SK-N-SH treated with all-trans-retinoic acid at 6 μM for 48 hours (cell line): ENCODE data around the gene DYNC2H1.

Experiments used
- ARNTL ChIP-seq: fragments of 450-650 bp; formaldehyde crosslinking; IDR thresholded peaks from 2 replicates; pipeline ENCODE4 v1.5.0; 2020; ENCODE audit warnings: low read depth, mild to moderate bottlenecking, moderate library complexity, borderline replicate concordance
- CREB5 ChIP-seq: fragments of 250-450 bp; sonication (Bioruptor Pico); IDR thresholded peaks from 2 replicates; pipeline ENCODE4 v1.5.1; 2020; ENCODE audit warnings: low read depth, mild to moderate bottlenecking, moderate library complexity
- CSRNP3 ChIP-seq: fragments of 250-450 bp; sonication (Bioruptor Pico); IDR thresholded peaks from 2 replicates; pipeline ENCODE4 v1.5.1; 2021; ENCODE audit warnings: mild to moderate bottlenecking, moderate library complexity
- GLIS3 ChIP-seq: fragments of 250-450 bp; sonication (Bioruptor Pico); IDR thresholded peaks from 2 replicates; pipeline ENCODE4 v1.5.0; 2020; ENCODE audit warnings: mild to moderate bottlenecking, moderate library complexity
- PATZ1 ChIP-seq: fragments of 250-450 bp; sonication (Bioruptor Pico); IDR thresholded peaks from 2 replicates; pipeline ENCODE4 v1.8.0; 2020; ENCODE audit warnings: mild to moderate bottlenecking, moderate library complexity, borderline replicate concordance
- POU6F1 ChIP-seq: fragments of 250-450 bp; sonication (Bioruptor Pico); IDR thresholded peaks from 2 replicates; pipeline ENCODE4 v1.8.0; 2021; ENCODE audit warnings: low read depth, mild to moderate bottlenecking, moderate library complexity, borderline replicate concordance
- PPARA ChIP-seq: fragments of 250-450 bp; sonication (Bioruptor Pico); IDR thresholded peaks from 2 replicates; pipeline ENCODE4 v1.5.0; 2020; ENCODE audit warnings: mild to moderate bottlenecking, borderline replicate concordance
- RARB ChIP-seq: fragments of 250-450 bp; sonication (Bioruptor Pico); IDR thresholded peaks from 2 replicates; pipeline ENCODE4 v1.8.0; 2021; ENCODE audit warnings: mild to moderate bottlenecking, moderate library complexity
- SNAI2 ChIP-seq: fragments of 250-450 bp; sonication (Bioruptor Pico); IDR thresholded peaks from 2 replicates; pipeline ENCODE4 v1.5.0; 2020; ENCODE audit warnings: mild to moderate bottlenecking, moderate library complexity
- TOX ChIP-seq: fragments of 250-450 bp; sonication (Bioruptor Pico); IDR thresholded peaks from 2 replicates; pipeline ENCODE4 v1.8.0; 2021; ENCODE audit warnings: mild to moderate bottlenecking, moderate library complexity, borderline replicate concordance
- TSHZ2 ChIP-seq: fragments of 250-450 bp; sonication (Bioruptor Pico); IDR thresholded peaks from 2 replicates; pipeline ENCODE4 v1.5.0; 2020; ENCODE audit warnings: mild to moderate bottlenecking, moderate library complexity
- ZFP3 ChIP-seq: fragments of 250-450 bp; sonication (Bioruptor Pico); IDR thresholded peaks from 2 replicates; pipeline ENCODE4 v1.5.0; 2020; ENCODE audit warnings: mild to moderate bottlenecking, moderate library complexity
- ZFP30 ChIP-seq: fragments of 450-650 bp; formaldehyde crosslinking; IDR thresholded peaks from 2 replicates; pipeline ENCODE4 v1.5.0; 2022; ENCODE audit warnings: mild to moderate bottlenecking, moderate library complexity
- ZNF565 ChIP-seq: fragments of 450-650 bp; formaldehyde crosslinking; conservative IDR thresholded peaks from 2 replicates; pipeline ENCODE4 v1.5.0; 2020; ENCODE audit warnings: low read depth, mild to moderate bottlenecking, moderate library complexity

GRCh38 chr11:103295704-103296103 is 186.5 kb downstream of the DYNC2H1 start:
- TF ChIP-seq ZFP3 (CRISPR knock-in tag), result no peak
- no peak for TF ChIP-seq GLIS3 (CRISPR knock-in tag)
- TF ChIP-seq PPARA, result no peak
- no peak for TF ChIP-seq ZFP30
- TF ChIP-seq CREB5 (CRISPR knock-in tag), result no peak
- no peak for TF ChIP-seq ARNTL (CRISPR knock-in tag)
- no peak for TF ChIP-seq ZNF565 (CRISPR knock-in tag)
- TF ChIP-seq TOX (CRISPR knock-in tag), result no peak
- TF ChIP-seq PATZ1 (CRISPR knock-in tag), result no peak
- no peak for TF ChIP-seq SNAI2 (CRISPR knock-in tag)
- no peak for TF ChIP-seq TSHZ2
- no peak for TF ChIP-seq RARB (CRISPR knock-in tag)
- TF ChIP-seq CSRNP3, result no peak
- no peak for TF ChIP-seq POU6F1 (CRISPR knock-in tag)
